PFSK-1 (cell line): ENCODE data around the gene FOXN4.

Experiments used
- FOXP2 ChIP-seq: optimal IDR thresholded peaks from 2 replicates; pipeline ENCODE3; 2011; ENCODE audit warnings: borderline replicate concordance, control low read depth, inconsistent platforms; ENCODE audit not compliant: insufficient read depth; ENCODE audit errors: extremely low read length, extremely low read depth
- POLR2AphosphoS5 ChIP-seq: IDR thresholded peaks from 2 replicates; pipeline ENCODE4 v1.6.1; 2012; ENCODE audit warnings: low read depth, mild to moderate bottlenecking, control low read depth, low read length, moderate library complexity
- REST ChIP-seq, 2 experiments: IDR thresholded peaks; 2 replicates each; pipeline versions ENCODE4 v1.6.1 to v1.8.0; 2011 to 2012; ENCODE audit warnings: low read depth in 2 of 2, low read length in 2 of 2, control low read depth in 1 of 2, inconsistent platforms in 1 of 2, mild to moderate bottlenecking in 1 of 2, moderate library complexity in 1 of 2; ENCODE audit not compliant: insufficient read depth in 1 of 2
- SIN3A ChIP-seq: IDR thresholded peaks from 2 replicates; pipeline ENCODE4 v1.6.1; 2012; ENCODE audit warnings: mild to moderate bottlenecking, low read length, moderate library complexity, borderline replicate concordance; ENCODE audit not compliant: insufficient read depth
- TAF1 ChIP-seq: IDR thresholded peaks from 2 replicates; pipeline ENCODE4 v1.6.1; 2012; ENCODE audit warnings: low read length, control low read depth, borderline replicate concordance; ENCODE audit not compliant: insufficient read depth

Gene FOXN4

GRCh38 chr12:109268896-109269295, 40.2 kb downstream of the FOXN4 start:
- TF ChIP-seq REST (IDR thresholded peaks at IDR 0.05; ENCODE audit: insufficient read depth in 1 of 2, low read depth in 2 of 2, low read length in 2 of 2) (no peak), SIN3A (no peak), FOXP2 (no peak), POLR2AphosphoS5 (no peak), TAF1 (no peak)

GRCh38 chr12:109267361-109267760, 41.7 kb downstream of the FOXN4 start:
- TF ChIP-seq TAF1 = no peak
- TF ChIP-seq POLR2AphosphoS5 = no peak
- TF ChIP-seq FOXP2 = no peak
- TF ChIP-seq SIN3A = no peak
- no peak for TF ChIP-seq REST (IDR thresholded peaks at IDR 0.05; ENCODE audit: insufficient read depth in 1 of 2, low read depth in 2 of 2, low read length in 2 of 2)

GRCh38 chr12:109266106-109266879, 42.8 kb downstream of the FOXN4 start:
- no peak for TF ChIP-seq SIN3A
- TF ChIP-seq REST (IDR thresholded peaks at IDR 0.05; ENCODE audit: insufficient read depth in 1 of 2, low read depth in 2 of 2, low read length in 2 of 2) = no peak
- no peak for TF ChIP-seq FOXP2
- no peak for TF ChIP-seq TAF1
- TF ChIP-seq POLR2AphosphoS5 = no peak

GRCh38 chr12:109264943-109265650, 44.0 kb downstream of the FOXN4 start:
- TF ChIP-seq SIN3A (no peak), TAF1 (no peak), REST (IDR thresholded peaks at IDR 0.05; ENCODE audit: insufficient read depth in 1 of 2, low read depth in 2 of 2, low read length in 2 of 2) (no peak), POLR2AphosphoS5 (no peak), FOXP2 (no peak)
